Activated CD8-positive, alpha-beta memory T cell treated with anti-CD3 and anti-CD28 coated beads, Interleukin-2, amount 50 U/mL, for 48 hours (primary cell): Measurements from ENCODE around the gene SLC35A3.
"Not testable (repeated sequence)": the region's sequence is repeated elsewhere in the genome, so short reads cannot be mapped to it uniquely, and the experiment has no call there.

Source experiments
- DNase-seq: peaks from one replicate; pipeline ENCODE4 v3.0.0-alpha.2; 2020

Gene SLC35A3

DNA sequence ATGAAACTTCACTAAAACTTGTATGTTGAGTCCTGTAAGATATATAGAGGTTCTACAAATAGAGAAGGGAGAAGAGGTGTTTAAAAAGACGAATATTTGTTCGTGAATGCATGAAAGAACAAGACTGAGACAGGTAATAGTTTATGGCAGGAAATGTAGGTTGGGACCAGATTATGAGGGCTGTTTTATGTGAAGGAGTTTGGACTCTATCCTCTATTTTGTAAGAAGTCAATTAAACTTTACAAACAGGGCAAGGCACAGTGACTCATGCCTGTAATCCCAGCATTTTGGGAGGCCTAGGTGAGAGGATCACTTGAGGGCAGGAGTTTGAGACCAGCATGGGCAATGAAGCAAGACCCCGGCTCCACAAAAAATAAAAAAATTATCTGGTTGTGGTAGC, 5.7 kb downstream of the SLC35A3 start:
- DNase-seq, result no peak

DNA sequence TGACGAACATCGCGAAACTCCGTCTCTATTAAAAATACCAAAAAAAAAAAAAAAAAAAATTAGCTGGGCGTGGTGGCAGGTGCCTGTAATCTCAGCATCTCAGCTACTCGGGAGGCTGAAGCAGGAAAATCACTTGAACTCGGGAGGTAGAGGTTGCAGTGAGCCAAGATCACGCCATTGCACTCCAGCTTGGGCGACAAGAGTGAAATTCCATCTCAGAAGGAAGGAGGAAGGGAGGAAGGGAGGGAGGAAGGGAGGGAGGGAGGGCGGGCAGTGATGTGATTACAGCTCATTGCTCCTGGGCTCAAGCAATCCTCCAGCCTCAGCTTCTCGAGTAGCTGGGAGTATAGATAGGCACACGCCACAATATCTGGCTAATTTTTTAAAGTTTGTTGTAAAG, 7.5 kb downstream of the SLC35A3 start:
- not testable (repeated sequence) for DNase-seq

DNA sequence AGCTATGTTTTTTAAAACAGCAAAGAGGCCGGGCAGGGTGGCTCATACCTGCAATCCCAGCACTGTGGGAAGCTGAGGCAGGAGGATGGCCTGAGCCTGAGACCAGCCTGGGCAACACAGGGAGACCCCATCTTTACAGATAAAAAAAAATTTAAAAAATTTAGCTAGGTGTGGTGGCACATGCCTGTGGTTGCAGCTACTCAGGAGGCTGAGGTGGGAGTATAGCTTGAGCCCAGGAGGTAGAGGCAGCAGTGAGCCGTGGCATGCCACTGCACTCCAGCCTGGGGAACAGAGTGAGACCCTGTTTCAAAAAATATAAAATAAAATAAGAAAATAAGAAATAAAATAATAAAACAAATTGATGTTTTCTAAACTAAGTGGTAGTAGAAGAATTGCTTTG, 8.4 kb downstream of the SLC35A3 start:
- DNase-seq, result no peak

DNA sequence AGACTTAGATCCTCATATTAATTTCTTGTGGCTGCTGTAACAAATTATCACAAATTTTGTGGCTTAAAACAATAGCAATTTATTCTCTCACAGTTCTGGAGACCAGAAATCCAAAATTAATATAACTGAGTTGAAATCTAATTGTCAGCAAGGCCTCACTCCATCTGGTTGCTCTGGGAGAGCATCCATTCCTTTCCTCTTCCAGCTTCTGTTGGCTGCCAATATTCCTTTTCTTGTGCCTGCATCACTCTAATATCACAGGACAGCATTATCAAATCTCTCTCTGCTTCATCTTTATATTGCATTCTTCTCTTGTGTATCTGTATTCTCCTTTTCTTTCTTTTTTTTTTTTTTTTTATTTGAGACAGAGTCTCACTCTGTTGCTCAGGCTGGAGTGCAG, 9.3 kb downstream of the SLC35A3 start:
- no peak for DNase-seq

DNA sequence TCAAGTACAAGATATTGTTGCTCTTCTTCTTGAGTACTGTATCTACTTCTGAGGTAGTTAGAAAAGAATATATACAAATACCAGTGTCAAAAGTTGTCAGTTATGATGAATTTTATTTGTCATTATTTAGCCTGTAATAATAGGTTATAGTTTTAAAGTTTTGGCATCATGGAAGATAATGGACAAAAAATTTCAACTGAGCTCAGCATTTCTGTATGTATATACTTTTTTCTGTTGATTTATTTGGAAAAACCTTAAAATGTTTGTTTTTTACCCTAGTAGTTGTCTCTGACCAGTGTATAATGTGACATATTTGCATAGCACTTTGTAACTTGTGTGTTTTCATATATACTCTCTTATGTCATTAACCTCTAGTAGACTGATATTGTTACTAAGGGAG, 11.1 kb downstream of the SLC35A3 start:
- DNase-seq, result no peak

GRCh38 chr1:99986656-99987225, 16.9 kb downstream of the SLC35A3 start:
- DNase-seq, result no peak

- no peak for DNase-seq
Measured at GRCh38 chr1:99988210-99988765, 18.5 kb downstream of the SLC35A3 start.

DNA sequence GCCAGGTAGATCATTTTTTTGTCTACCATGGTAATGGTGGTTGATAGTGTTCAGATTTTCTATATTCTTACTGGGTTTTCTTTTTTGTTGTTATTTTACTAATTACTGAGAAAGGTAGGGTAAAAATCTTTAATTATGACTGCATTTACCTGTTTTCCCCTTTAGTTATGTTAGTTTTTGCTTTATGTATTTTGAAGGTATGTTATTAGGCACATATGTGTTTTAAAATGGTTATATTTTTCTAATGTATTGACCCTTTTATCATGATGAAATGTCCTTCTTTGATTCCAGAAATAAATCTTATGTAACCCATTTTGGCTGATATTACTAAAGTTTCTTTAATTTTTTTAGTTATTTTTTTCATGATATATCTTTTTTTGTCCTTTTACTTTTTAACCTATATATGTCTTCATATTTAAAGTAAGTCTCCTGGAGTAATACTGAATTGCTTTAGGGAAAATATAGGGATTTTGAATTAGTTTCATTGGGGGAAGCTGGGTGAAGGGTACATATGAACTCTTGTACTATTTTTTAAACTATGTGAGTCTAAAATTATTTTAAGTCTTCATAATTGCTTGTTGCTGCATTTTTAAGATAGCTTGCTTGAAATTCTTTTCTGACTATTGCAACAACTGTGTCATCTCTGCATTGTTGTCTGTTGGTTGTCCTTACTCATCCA, 22.4 kb downstream of the SLC35A3 start:
- no peak for DNase-seq

DNA sequence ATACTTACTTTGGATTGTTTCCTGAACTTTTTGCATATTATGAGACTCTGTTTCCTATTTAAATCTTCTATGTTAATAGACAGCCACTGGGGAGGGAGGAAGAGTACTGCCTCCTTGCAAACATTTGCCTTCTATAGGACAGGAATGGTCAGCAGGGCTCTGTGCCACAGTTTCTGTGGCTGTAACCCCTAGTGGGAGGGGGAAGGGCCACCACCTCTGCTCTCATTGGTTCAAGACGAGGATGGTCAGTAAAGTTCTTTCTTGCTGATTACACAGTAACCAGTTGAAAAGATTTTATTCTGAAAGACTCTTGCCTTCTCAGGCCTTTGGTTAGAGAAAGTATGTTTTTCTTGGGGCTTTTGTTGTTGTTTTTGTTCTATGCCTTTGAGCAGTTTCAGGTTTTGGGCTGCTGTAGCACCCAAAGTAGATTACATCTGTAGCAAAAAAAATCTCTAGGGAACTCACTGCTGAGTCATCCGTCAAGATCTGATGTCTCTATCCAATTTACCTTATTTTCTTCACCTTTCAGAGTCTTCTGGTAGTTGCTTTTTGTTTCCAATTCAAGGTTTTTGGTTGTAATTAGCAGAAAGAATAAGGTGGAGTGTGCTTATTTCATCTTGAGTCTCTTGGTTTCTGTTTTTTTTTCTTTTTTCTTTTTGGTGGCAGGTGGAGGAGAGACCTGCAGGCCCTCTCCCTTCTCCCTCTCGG, 23.1 kb downstream of the SLC35A3 start:
- DNase-seq, result no peak

GRCh38 chr1:99993468-99993845, 23.7 kb downstream of the SLC35A3 start:
- DNase-seq, result no peak

- DNase-seq, result no peak
Measured at GRCh38 chr1:99994496-99994895, 24.7 kb downstream of the SLC35A3 start.

GRCh38 chr1:99996951-99997350, 27.2 kb downstream of the SLC35A3 start:
- no peak for DNase-seq

- no peak for DNase-seq
Measured at GRCh38 chr1:100001462-100001861, 31.7 kb downstream of the SLC35A3 start.

DNA sequence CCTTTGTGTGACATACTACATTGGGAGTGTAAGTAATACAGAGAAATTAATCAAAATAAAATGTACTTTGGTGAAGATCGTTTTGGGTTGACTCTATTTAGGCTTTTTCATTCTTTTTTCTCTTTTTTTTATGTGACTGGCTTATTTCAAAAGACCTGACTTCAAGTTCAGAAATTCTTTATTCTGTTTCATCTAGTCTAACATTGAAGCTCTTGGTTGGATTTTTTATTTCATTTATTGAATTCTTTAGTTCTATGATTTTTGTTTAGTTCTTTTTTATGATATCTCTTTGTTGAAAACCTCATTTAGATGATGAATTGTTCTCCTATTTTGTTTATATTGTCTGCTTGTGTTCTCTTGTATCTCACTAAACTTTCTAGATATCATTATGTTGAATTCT, 35.6 kb downstream of the SLC35A3 start:
- DNase-seq, result no peak

GRCh38 chr1:100006688-100007087, 36.9 kb downstream of the SLC35A3 start:
- no peak for DNase-seq

- DNase-seq, result no peak
Measured at GRCh38 chr1:100009458-100009857, 39.7 kb downstream of the SLC35A3 start.

DNA sequence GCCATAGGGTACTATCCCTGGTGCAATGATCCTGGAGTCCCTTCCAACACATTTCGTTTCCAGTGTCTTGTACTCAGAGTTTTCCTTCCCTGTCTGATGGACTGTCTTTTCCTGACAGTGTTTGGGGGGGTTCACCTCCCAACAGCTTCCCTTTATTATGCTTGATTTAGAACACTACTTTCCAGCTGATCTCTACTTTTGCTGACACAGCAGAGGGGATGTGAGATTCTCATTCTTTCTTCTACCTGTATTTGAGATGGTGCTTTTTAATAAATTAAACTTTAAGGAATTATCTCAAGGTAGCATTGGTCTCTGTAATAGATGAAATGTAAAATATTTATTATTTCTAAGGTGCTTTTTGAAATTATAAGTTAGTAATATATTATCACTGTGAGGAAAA, 41.0 kb downstream of the SLC35A3 start:
- DNase-seq, result no peak

- no peak for DNase-seq
Measured at GRCh38 chr1:100019220-100019619, 49.4 kb downstream of the SLC35A3 start.

- DNase-seq, result no peak
Measured at GRCh38 chr1:100023482-100023881, 53.7 kb downstream of the SLC35A3 start.

GRCh38 chr1:100027212-100027611, 57.4 kb downstream of the SLC35A3 start:
- DNase-seq, result no peak

DNA sequence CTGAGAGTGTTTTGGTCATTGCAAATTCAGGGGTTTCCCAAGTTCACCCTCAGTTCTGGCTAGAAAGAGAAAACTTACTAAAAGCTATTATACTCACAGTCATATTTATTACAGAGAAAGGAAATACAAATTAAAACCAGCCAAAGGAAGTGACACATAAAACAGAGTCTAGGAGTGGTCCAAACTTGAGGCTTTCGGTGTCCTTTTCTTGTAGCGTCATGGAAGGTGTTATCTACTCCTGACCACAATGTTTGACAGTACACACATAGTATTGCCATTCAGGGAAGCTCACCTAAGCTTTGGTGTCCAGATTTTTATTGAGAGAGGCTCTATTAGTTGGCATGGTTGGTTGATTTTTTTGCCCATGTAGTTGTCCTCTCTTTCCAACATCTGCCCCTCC, 59.0 kb downstream of the SLC35A3 start:
- no peak for DNase-seq

GRCh38 chr1:100034470-100034869, 64.7 kb downstream of the SLC35A3 start:
- DNase-seq, result no peak

- no peak for DNase-seq
Measured at GRCh38 chr1:100035214-100035613, 65.4 kb downstream of the SLC35A3 start.
